ENCODE results near the gene CNTNAP5.

Gene CNTNAP5

DNA sequence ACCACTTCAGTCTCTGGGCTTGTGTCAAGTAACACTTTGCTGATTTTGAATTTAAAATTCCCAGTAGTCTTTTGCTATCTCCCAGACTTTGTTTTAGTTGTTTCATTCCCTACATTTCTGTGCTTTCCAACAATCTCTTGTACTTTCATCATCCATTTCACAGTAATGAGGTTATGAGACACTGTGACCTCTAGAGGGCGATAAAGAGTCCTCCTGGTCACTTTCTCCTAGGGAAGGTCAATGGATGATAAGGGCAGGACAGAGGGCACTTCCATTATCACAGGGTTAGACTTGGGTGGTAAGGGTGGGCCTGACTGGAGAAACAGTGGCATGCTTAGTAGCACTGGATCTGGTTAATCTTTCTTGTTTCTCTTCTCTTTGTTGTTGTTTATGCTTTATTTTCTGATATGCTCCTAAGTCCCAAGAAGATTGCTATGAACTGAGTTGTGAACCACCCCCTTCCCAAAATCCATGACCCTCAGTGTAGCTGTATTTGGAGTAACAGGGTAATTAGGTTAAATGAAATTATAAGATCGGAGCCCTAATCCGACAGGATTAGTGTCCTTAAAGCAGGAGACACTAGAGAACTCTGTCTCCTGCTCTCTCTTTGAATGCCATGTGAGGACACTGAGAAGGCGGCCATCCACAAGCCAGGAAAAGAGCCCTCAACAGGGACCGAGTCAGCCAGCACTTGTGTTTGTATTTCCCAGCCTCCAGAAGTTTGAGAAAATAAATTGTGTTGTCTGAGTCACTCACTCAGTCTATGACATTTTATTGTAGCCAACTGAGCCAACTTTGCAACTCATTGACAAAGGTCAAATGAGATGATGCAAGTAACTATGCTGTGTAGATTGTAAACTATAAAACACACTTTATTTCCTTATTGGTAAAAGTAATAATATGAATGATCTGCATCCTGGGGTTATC, 779.2 kb downstream of the CNTNAP5 start:
- H3K4me3 ChIP-seq, result no peak overlapping the region
- DNase-seq (ENCODE audit: low spot score), result no peak
- no peak overlapping the region for H3K27ac ChIP-seq
- no peak for TF ChIP-seq CTCF (IDR thresholded peaks at IDR 0.05)

GRCh38 chr2:124805060-124805459, 780.0 kb downstream of the CNTNAP5 start:
- no peak for DNase-seq (ENCODE audit: low spot score)
- TF ChIP-seq CTCF (IDR thresholded peaks at IDR 0.05), result no peak
- H3K27ac ChIP-seq, result no peak overlapping the region
- no peak overlapping the region for H3K4me3 ChIP-seq

- no peak for TF ChIP-seq CTCF (IDR thresholded peaks at IDR 0.05)
- no peak overlapping the region for H3K27ac ChIP-seq
- no peak for DNase-seq (ENCODE audit: low spot score)
- H3K4me3 ChIP-seq, result no peak overlapping the region
Observed at GRCh38 chr2:124810132-124810531, 785.0 kb downstream of the CNTNAP5 start.

DNA sequence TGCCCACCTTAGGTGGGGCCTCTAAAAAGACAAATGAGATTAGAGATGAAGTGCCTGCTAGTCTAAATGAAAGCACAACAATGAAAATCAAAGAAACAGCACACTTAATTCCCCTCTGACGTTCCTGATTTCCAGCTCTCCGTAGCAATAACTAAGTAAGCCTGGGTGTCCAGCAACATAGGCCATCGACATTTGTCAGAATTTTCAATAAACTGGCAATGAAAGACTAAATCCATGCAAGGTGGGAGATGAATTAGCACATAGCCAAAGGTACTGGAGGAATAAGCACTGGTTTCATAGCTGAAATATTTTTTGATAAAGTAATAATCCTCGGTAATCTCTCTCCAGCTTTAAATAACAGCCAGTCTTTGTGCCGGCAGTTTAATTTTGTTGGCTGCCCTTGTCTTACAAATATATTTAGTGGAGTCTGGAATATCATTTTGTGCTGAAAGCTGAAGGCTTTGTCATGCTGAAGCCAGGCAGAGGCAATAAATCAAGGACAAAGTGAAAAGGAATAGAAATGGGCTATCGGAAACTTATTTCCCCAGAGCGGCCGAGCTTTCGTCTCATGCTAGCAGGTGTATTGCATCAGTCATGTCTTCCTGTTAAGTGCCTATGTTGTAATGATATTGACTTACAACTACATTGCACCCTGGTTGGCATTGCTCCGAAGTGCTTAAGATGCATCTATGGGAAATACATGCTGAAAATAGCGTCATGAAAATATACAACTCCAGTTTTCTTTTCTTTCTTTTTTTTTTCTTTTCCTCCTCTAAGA, 790.1 kb downstream of the CNTNAP5 start:
- TF ChIP-seq CTCF (IDR thresholded peaks at IDR 0.05), result no peak
- no peak overlapping the region for H3K4me3 ChIP-seq
- no peak overlapping the region for H3K27ac ChIP-seq
- no peak for DNase-seq (ENCODE audit: low spot score)

DNA sequence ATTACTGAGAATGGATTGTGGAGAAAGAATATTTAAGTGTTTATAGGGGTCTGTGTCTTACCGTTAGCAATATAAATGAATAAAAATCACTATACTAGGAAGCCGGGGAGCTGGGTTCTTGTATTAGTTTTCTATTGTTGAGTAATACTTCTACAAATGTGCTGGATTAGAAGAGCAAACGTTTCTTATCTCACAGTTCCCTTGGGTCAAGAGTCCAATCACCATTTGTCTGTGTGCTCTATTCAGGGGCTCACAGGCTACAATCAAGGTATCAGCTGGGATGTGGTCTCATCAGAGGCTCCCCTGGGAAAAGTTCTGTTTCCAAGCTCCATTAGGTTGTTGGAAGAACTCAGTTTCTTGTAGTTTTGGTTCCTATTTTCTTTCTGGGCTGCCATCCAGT, 790.9 kb downstream of the CNTNAP5 start:
- TF ChIP-seq CTCF (IDR thresholded peaks at IDR 0.05), result no peak
- no peak for DNase-seq (ENCODE audit: low spot score)
- Histone ChIP-seq H3K27ac (no peak overlapping the region), H3K4me3 (no peak overlapping the region)

DNA sequence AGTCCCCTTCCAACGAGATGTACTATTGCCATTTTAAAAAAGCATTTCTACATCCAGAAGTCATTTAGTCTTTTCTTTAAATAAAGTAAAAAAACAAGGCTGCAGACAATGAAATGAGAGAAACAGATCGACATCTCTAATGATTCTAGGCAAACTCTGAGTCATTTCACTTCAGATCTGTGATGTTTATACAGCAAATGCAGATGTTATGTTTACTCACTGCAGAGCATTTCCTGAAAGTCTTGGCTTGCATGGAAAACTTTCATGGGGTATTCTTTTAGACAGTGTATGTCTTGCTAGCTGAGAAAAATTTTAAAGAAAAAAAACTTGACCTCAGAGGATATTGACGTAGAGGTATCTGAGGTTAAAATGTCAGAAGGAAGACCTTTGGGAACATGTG, 797.4 kb downstream of the CNTNAP5 start:
- Histone ChIP-seq H3K27ac (no peak overlapping the region), H3K4me3 (no peak overlapping the region)
- TF ChIP-seq CTCF (IDR thresholded peaks at IDR 0.05), result no peak
- no peak for DNase-seq (ENCODE audit: low spot score)

All from coronary artery (tissue), 2 donors.